HEK293 (cell line): Measurements from ENCODE around the gene FBP1.

Experiments used
- CTCF ChIP-seq: fragments of 450-650 bp; formaldehyde crosslinking; IDR thresholded peaks from 2 replicates; pipeline ENCODE4 v1.5.1; 2016; ENCODE audit warnings: missing biosample characterization, missing genetic modification characterization
- HIC1 ChIP-seq: fragments of 450-650 bp; formaldehyde crosslinking; IDR thresholded peaks from 2 replicates; pipeline ENCODE4 v1.5.1; 2016; ENCODE audit warnings: missing biosample characterization, missing genetic modification characterization
- PATZ1 ChIP-seq: fragments of 450-650 bp; formaldehyde crosslinking; IDR thresholded peaks from 2 replicates; pipeline ENCODE4 v1.5.1; 2016; ENCODE audit warnings: missing biosample characterization, missing genetic modification characterization
- PRDM4 ChIP-seq: fragments of 450-650 bp; formaldehyde crosslinking; IDR thresholded peaks from 2 replicates; pipeline ENCODE4 v1.5.1; 2017; ENCODE audit warnings: missing biosample characterization, missing genetic modification characterization
- REST ChIP-seq: fragments of 450-650 bp; formaldehyde crosslinking; IDR thresholded peaks from 2 replicates; pipeline ENCODE4 v1.5.1; 2016; ENCODE audit warnings: missing biosample characterization, missing genetic modification characterization
- ZBTB49 ChIP-seq: fragments of 450-650 bp; formaldehyde crosslinking; IDR thresholded peaks from 2 replicates; pipeline ENCODE4 v1.5.1; 2016; ENCODE audit warnings: missing biosample characterization, missing genetic modification characterization, low read depth
- ZNF121 ChIP-seq: fragments of 450-650 bp; formaldehyde crosslinking; IDR thresholded peaks from 2 replicates; pipeline ENCODE4 v1.5.1; 2016; ENCODE audit warnings: missing biosample characterization, missing genetic modification characterization
- ZNF211 ChIP-seq: fragments of 450-650 bp; formaldehyde crosslinking; IDR thresholded peaks from 2 replicates; pipeline ENCODE4 v1.5.1; 2016; ENCODE audit warnings: low read depth, missing biosample characterization, missing genetic modification characterization
- ZSCAN4 ChIP-seq: fragments of 450-650 bp; formaldehyde crosslinking; IDR thresholded peaks from 2 replicates; pipeline ENCODE4 v1.5.1; 2017; ENCODE audit warnings: missing biosample characterization, missing genetic modification characterization

- TF ChIP-seq ZSCAN4 (tag by site-specific recombination) = no peak
- TF ChIP-seq ZBTB49 (tag by site-specific recombination) = no peak
- TF ChIP-seq CTCF (tag by site-specific recombination) = no peak
- no peak for TF ChIP-seq PATZ1 (tag by site-specific recombination)
- TF ChIP-seq ZNF121 (tag by site-specific recombination) = no peak
- no peak for TF ChIP-seq REST (tag by site-specific recombination)
- TF ChIP-seq PRDM4 (tag by site-specific recombination) = no peak
- TF ChIP-seq ZNF211 (tag by site-specific recombination) = no peak
- TF ChIP-seq HIC1 (tag by site-specific recombination) = no peak
These were observed 3.2 kb upstream of the FBP1 start for GRCh38 chr9:94642501-94642900.
